Astrocyte of the cerebellum (primary cell): ENCODE data around the gene DROSHA.
A peak's percentile ranks its signal among the peaks of the same experiment; 100 is the strongest.

Experiments
- DNase-seq: peaks from one replicate; pipeline ENCODE4 v3.0.0-alpha.2; 2011; ENCODE audit warnings: low read depth
- H3K4me3 ChIP-seq: 2 replicates; pipeline ENCODE4 v1.5.1; 2011; ENCODE audit warnings: mild to moderate bottlenecking, low read depth, low read length, moderate library complexity
- in situ Hi-C: cut with HindIII; loops from 2 replicates; pipeline ENCODE4 v1.10.0; 2017; ENCODE audit warnings: low sequenced_read_pairs
- TF ChIP-seq, protein P1 (sequence below): IDR thresholded peaks from 2 replicates; pipeline ENCODE4 v1.5.1; 2012; ENCODE audit warnings: low read length, low read depth, moderate library complexity, mild to moderate bottlenecking; ENCODE audit errors: missing control alignments

Gene DROSHA

DNA sequence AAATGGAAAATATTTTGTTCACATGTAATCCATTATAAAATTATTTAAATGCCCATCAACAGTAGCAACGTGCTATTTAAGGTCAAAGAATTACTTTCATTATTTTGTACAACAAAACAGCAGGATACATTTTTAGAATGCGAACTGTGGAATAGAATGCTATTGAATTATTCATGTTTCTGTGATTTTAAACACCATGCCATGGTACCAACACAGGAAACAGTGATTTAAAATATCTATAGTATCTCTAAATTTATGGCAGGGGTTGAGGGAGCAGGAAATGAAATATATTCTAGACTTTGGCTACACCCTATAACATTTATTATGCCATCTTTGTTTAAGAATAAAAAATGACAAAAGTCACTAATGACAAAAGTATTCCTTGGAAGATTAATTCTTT lies 62.4 kb downstream of the DROSHA start:
- in situ Hi-C loops = no loop called here
- no peak for DNase-seq
- H3K4me3 ChIP-seq = no peak overlapping the region
- TF ChIP-seq, protein P1, sequence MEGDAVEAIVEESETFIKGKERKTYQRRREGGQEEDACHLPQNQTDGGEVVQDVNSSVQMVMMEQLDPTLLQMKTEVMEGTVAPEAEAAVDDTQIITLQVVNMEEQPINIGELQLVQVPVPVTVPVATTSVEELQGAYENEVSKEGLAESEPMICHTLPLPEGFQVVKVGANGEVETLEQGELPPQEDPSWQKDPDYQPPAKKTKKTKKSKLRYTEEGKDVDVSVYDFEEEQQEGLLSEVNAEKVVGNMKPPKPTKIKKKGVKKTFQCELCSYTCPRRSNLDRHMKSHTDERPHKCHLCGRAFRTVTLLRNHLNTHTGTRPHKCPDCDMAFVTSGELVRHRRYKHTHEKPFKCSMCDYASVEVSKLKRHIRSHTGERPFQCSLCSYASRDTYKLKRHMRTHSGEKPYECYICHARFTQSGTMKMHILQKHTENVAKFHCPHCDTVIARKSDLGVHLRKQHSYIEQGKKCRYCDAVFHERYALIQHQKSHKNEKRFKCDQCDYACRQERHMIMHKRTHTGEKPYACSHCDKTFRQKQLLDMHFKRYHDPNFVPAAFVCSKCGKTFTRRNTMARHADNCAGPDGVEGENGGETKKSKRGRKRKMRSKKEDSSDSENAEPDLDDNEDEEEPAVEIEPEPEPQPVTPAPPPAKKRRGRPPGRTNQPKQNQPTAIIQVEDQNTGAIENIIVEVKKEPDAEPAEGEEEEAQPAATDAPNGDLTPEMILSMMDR = no peak

DNA sequence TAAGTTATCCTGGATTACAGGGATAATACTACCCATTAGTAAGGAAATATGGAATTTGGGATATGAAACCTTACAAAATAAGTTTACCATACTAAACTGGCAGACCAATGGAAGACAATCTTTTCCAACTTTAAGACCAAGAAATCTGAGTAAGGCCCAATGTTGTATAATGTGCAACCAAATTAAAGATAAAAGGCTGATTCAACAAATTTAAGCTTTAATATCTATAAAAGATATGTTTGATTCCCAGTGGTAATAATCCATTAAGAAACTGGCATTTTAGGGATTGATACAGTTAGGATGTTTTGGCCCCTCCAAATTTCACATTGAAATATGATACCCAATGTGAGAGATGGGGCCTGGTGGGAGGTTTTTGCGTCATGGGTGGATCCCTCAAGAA lies 66.6 kb downstream of the DROSHA start:
- TF ChIP-seq, protein P1 = no peak
- no peak overlapping the region for H3K4me3 ChIP-seq
- no peak for DNase-seq
- in situ Hi-C loops = no loop called here

DNA sequence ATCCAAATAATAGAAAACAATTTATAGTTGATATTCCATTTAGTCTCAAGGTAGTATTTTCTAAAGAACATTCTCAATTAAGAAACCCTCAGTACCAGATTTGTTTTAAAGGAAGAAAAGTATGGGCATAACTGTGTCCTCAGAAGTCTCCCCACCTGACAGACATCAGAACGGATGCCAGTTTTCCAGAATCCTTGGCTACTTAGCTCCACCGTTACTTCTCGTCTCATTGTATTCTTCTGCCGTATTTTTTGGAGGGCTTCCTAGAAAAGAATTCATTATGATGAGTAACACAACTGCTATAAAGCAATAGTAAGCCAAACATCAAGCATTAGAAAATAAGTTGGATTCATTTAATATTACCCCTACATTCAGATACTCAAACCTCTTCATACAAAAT lies 67.8 kb downstream of the DROSHA start:
- in situ Hi-C loops = no loop called here
- no peak overlapping the region for H3K4me3 ChIP-seq
- TF ChIP-seq, protein P1 = no peak
- peak; percentile 15 for DNase-seq

DNA sequence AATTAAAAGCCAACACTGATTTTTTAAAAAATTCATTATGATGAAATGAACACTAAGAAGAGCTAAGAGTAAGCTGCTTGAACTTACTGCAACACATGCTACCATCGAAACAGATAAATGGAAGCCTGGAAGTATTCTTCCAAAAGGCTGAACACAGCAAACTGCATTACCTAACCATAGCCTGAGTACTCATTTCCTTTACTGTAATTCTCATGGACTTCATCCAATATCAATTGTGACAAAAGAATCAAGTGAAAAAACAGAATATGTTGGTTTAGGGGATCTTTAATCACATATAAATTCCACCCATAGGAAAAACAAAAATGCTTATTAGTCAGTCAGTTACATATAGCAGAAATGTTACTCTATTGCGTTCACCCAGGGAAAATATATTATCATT lies 68.5 kb downstream of the DROSHA start:
- TF ChIP-seq, protein P1 = no peak
- in situ Hi-C loops = no loop called here
- no peak for DNase-seq
- H3K4me3 ChIP-seq = no peak overlapping the region

DNA sequence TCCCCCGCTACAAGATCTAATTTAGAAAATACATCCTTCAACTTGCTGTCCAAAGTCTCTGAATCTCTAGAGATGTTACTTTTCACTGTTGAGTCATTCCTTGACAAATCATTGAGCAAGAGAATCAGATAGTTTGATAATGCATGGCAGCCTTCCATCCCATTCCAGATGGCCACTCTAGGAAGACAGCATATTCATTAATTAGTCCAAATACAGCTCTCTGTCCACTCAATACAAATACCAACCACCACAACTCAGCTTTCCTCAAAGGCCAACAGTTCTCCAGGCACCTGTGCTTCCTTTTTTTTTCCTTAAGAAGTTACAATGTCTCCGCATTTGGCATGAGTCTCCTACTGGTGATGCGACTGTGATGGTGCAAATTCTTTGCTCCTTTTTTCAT lies 72.3 kb downstream of the DROSHA start:
- in situ Hi-C loops = no loop called here
- H3K4me3 ChIP-seq = no peak overlapping the region
- DNase-seq = no peak
- TF ChIP-seq, protein P1 = no peak

DNA sequence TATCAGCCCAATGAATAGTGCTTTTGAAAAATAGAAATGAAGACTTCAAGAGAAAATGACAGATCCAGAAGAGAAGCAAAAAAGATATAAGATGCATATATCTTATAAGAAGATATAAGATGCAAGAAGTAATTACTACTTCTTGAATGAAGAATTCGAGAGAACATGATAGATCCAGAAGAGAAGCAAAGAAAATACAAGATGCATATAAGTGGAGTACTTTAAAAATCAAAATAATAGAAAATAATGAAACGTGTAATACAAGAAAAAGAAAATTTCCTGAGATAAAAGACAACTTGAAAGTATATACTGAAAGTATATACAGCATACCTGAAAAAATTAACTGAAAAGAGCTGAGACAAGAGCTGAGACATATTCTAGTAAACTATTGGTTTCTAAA lies 76.7 kb downstream of the DROSHA start:
- in situ Hi-C loops = no loop called here
- H3K4me3 ChIP-seq = no peak overlapping the region
- TF ChIP-seq, protein P1 = no peak
- DNase-seq = no peak

DNA sequence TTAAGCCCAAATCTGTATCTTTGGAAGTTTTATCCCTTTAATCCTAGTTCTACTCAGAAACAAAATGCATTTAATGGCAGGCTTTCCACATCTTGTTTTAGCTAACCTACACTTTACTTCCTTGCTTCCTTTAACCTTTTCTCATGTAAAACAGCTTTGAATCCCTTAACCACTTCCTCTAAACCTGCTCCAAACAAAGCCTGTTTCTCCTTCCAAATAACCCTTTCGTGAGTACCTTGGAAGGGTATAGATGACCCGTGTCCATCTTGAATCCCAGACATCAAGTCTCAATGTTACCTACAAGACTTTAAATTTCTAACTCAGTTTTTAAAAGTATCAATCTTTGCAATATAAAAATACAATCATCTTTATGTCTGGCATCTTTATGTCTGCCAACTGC lies 78.4 kb downstream of the DROSHA start:
- no peak overlapping the region for H3K4me3 ChIP-seq
- in situ Hi-C loops = no loop called here
- TF ChIP-seq, protein P1 = no peak
- DNase-seq = no peak
